Right atrium auricular region (tissue), 2 donors: Measurements from ENCODE around the gene MRPS24. TPM values are rescaled to one million over a fixed set of nuclear protein-coding genes. Genes with fewer than 3 reads are reported as not detected.

Experiments used
- DNase-seq: peaks from one replicate; pipeline ENCODE4 v3.0.0-alpha.2; 2019; ENCODE audit warnings: low spot score
- H3K27ac ChIP-seq, 2 donors: fragments of 200-600 bp; sonication (generic); 1 replicate in 1 of 2; 2 replicates in 1 of 2; pipeline ENCODE4 v1.5.1; 2016 to 2019
- H3K27me3 ChIP-seq, 2 donors: fragments of 200-600 bp; sonication (generic); one replicate each; pipeline versions ENCODE4 v1.5.1 to v1.6.0; 2017 to 2019
- H3K36me3 ChIP-seq: fragments of 200-600 bp; sonication (generic); one replicate; pipeline ENCODE4 v1.5.1; 2016
- H3K4me1 ChIP-seq, 2 donors: fragments of 200-600 bp; sonication (generic); one replicate each; pipeline versions ENCODE4 v1.5.1 to v1.6.0; 2017 to 2019
- H3K4me3 ChIP-seq, 2 donors: fragments of 200-600 bp; sonication (generic); 1 replicate in 1 of 2; 2 replicates in 1 of 2; pipeline ENCODE4 v1.5.1; 2017 to 2019; ENCODE audit warnings: mild to moderate bottlenecking in 1 of 2, moderate library complexity in 1 of 2
- H3K9me3 ChIP-seq, 2 donors: fragments of 200-600 bp; sonication (generic); one replicate each; pipeline ENCODE4 v1.5.1; 2019
- total RNA-seq, 2 donors: library from RNA; depleted of rRNA; stranded (reverse); fragments of >200 nt; gene quantifications; one replicate each; pipeline ENCODE4 v1.1.0, GENCODE V29; 2016
- TF ChIP-seq, protein P1 (sequence below), 2 donors: fragments of 200-600 bp; sonication (generic); IDR thresholded peaks; one replicate each; pipeline ENCODE4 v1.5.1; 2019; ENCODE audit warnings: antibody characterized with exemption in 2 of 2

The MRPS24 gene
- total RNA-seq, 2 donors from 2014 or later = 127 to 171 TPM

DNA sequence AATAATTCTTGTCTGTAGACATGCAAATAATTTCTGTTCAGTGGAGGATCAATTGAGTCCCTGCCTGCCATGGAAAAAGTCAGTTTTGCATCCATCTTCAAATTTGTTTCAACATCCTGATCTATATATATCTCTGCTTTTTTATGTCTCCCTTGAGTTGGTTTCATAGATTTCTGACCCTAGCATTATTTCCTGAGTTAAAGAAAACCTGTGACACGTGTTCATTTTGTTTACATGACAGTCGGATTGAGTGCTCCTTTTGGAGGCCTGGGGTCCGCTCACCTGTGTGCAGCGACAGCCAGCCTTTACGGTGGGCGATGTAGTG, 674 bp downstream of the MRPS24 start:
- peak overlapping the region; percentile 90 to 91 for H3K27ac ChIP-seq
- TF ChIP-seq, protein P1, sequence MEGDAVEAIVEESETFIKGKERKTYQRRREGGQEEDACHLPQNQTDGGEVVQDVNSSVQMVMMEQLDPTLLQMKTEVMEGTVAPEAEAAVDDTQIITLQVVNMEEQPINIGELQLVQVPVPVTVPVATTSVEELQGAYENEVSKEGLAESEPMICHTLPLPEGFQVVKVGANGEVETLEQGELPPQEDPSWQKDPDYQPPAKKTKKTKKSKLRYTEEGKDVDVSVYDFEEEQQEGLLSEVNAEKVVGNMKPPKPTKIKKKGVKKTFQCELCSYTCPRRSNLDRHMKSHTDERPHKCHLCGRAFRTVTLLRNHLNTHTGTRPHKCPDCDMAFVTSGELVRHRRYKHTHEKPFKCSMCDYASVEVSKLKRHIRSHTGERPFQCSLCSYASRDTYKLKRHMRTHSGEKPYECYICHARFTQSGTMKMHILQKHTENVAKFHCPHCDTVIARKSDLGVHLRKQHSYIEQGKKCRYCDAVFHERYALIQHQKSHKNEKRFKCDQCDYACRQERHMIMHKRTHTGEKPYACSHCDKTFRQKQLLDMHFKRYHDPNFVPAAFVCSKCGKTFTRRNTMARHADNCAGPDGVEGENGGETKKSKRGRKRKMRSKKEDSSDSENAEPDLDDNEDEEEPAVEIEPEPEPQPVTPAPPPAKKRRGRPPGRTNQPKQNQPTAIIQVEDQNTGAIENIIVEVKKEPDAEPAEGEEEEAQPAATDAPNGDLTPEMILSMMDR (IDR thresholded peaks at IDR 0.05) = no peak
- no peaks in the 10 kb centered on the region for H3K27me3 ChIP-seq
- no peak for DNase-seq
- no peaks in the 10 kb centered on the region for H3K9me3 ChIP-seq
- peaks cover 11% of the 10 kb centered on the region for H3K36me3 ChIP-seq
- H3K4me1 ChIP-seq = peaks cover 0 to 36% of the 10 kb centered on the region in 2 donors
- H3K4me3 ChIP-seq = peak overlapping the region; percentile 93 to 97

DNA sequence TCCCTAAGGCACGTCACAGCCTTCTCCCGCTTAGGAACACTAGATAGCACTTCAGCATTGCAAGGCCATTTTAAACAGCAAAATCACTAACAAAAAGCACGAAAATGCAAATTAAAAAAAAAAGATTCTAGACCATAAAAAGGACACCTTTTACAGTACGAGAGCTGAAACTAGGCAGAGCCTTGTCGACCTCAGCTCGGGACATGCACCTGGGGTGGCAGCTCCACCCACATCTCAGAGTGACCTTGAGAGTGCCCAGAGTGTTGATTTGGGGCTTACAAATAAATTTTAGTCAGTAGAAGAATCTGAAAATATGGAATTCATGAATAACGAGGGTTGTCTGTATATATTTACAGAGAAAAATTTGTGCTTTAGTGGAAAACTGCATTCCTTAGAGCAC, 1.1 kb downstream of the MRPS24 start:
- DNase-seq = no peak
- Histone ChIP-seq H3K9me3 (no peaks in the 10 kb centered on the region), H3K27ac (no peak overlapping the region), H3K4me3 (peak overlapping the region in 1 of 2 donors; percentile 93), H3K36me3 (peaks cover 11% of the 10 kb centered on the region), H3K4me1 (peaks cover 0 to 31% of the 10 kb centered on the region in 2 donors), H3K27me3 (no peaks in the 10 kb centered on the region)
- TF ChIP-seq, protein P1 (IDR thresholded peaks at IDR 0.05) = no peak

DNA sequence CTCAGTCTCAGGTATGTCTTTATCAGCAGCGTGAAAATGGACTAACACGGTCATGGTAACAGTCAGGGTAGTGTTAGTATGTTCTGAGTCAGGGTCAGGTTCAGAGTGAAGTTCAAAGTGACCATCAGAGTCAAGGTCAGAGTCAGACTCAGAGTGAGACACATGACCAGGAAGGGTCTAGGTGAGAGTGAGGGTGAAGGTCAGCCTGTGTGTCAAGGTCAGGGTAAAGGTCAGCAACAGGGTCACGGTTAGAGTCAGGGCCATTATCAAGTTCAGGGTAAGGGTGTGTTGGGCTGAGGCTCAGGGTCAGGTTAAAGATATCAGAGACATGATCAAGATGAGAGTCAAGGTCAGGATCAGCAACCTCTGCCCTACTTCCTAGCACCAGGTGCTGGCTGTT, 4.0 kb downstream of the MRPS24 start:
- TF ChIP-seq, protein P1 (IDR thresholded peaks at IDR 0.05) = no peak
- no peaks in the 10 kb centered on the region for H3K27me3 ChIP-seq
- no peak overlapping the region for H3K27ac ChIP-seq
- H3K4me3 ChIP-seq = no peak overlapping the region
- DNase-seq = no peak
- H3K36me3 ChIP-seq = peaks cover 11% of the 10 kb centered on the region
- peaks cover 0 to 13% of the 10 kb centered on the region in 2 donors for H3K4me1 ChIP-seq
- H3K9me3 ChIP-seq = no peaks in the 10 kb centered on the region

DNA sequence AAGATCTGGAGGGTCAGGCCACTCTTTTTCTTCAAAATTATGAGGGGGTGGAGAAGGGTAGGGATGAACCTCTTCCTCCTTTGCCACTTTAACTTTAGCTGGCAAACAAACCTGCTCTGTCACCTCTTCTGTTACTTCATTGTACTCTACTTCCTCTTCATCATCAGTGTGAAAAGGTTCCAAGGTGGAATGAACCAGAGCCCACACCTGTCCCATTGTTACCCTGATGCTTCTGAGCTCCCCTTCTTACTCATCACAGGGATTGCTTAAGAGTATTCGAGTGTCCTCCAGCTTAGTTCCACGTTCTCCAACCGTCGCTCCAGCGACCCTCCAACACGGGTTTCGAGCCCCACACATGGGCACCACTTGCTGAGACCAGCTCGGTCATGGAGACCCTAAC, 5.2 kb downstream of the MRPS24 start:
- TF ChIP-seq, protein P1 (IDR thresholded peaks at IDR 0.05) = no peak
- peaks cover 0 to 6% of the 10 kb centered on the region in 2 donors for H3K4me1 ChIP-seq
- no peak overlapping the region for H3K4me3 ChIP-seq
- no peak for DNase-seq
- no peak overlapping the region for H3K27ac ChIP-seq
- no peaks in the 10 kb centered on the region for H3K27me3 ChIP-seq
- H3K36me3 ChIP-seq = peaks cover 11% of the 10 kb centered on the region
- H3K9me3 ChIP-seq = no peaks in the 10 kb centered on the region

DNA sequence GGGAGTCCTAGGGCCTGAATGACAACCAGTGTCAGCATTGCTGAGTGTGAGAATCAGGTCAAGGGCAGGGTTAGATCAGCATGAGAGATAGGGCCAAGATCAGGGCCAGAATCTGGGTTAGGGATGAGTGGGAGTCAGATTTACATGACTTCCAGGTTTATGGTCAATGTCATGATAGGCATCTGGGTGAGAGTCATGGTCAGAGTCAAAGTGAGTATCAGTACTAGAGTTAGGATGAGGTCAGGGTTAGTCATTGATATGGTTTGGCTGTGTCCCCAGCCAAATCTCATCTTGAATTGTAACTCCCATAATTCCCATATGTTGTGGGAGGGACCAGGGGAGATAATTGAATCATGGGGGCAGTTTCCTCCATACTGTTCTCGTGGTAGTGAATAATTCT, 12.3 kb downstream of the MRPS24 start:
- no peak overlapping the region for H3K4me3 ChIP-seq
- H3K36me3 ChIP-seq = no peaks in the 10 kb centered on the region
- no peaks in the 10 kb centered on the region for H3K27me3 ChIP-seq
- H3K9me3 ChIP-seq = no peaks in the 10 kb centered on the region
- H3K27ac ChIP-seq = no peak overlapping the region
- no peaks in the 10 kb centered on the region for H3K4me1 ChIP-seq
- DNase-seq = no peak
- TF ChIP-seq, protein P1 (IDR thresholded peaks at IDR 0.05) = no peak

GRCh38 chr7:43856316-43856715, 13.0 kb downstream of the MRPS24 start:
- no peak for DNase-seq
- Histone ChIP-seq H3K4me3 (no peak overlapping the region), H3K27ac (no peak overlapping the region), H3K9me3 (no peaks in the 10 kb centered on the region), H3K4me1 (no peaks in the 10 kb centered on the region), H3K36me3 (no peaks in the 10 kb centered on the region), H3K27me3 (no peaks in the 10 kb centered on the region)
- TF ChIP-seq, protein P1 (IDR thresholded peaks at IDR 0.05) = no peak
